Colonic mucosa (tissue), 4 donors: Measurements from ENCODE around the gene MIS18BP1. TPM values are rescaled to one million over a fixed set of nuclear protein-coding genes. Genes with fewer than 3 reads are reported as not detected.

Experiments used
- DNase-seq: peaks from one replicate; pipeline ENCODE4 v3.0.0-alpha.2; 2020
- H3K27ac ChIP-seq: fragments of 200-600 bp; one replicate; pipeline ENCODE4 v1.8.0; 2021
- H3K27me3 ChIP-seq: fragments of 200-600 bp; one replicate; pipeline ENCODE4 v1.8.0; 2021
- H3K36me3 ChIP-seq: fragments of 200-600 bp; one replicate; pipeline ENCODE4 v1.8.0; 2021
- H3K4me1 ChIP-seq: fragments of 200-600 bp; one replicate; pipeline ENCODE4 v1.8.0; 2021; ENCODE audit warnings: mild to moderate bottlenecking
- H3K4me3 ChIP-seq: fragments of 200-600 bp; one replicate; pipeline ENCODE4 v1.8.0; 2021
- H3K9ac ChIP-seq, 2 donors: one replicate each; pipeline ENCODE4 v1.7.0; 2013; ENCODE audit warnings: control low read depth in 2 of 2, low read depth in 2 of 2, low read length in 2 of 2
- H3K9me3 ChIP-seq: fragments of 200-600 bp; one replicate; pipeline ENCODE4 v1.8.0; 2021
- CTCF ChIP-seq: fragments of 200-600 bp; IDR thresholded peaks from one replicate; pipeline ENCODE4 v1.8.0; 2022; ENCODE audit warnings: antibody characterized with exemption, mild to moderate bottlenecking
- intact Hi-C: fragments of 100-400 bp; cut with DNase I; formaldehyde crosslinking; loops from one replicate; pipeline ENCODE4 v1.14.1; 2022
- total RNA-seq, 2 donors: library from RNA; stranded (reverse); fragmentation: NEBNext Ultra II Directional in 1 of 2; extraction: Animal tissue kit (Norgen Biotek cat#: 25700) in 1 of 2; gene quantifications; one replicate each; pipeline ENCODE4 v1.2.1, GENCODE V29; 2021
- donor health status: healthy.
- donor health status: DM: no; HTN: no; CAD: no.
- donor health status: DM: no; HTN: no; CAD: no.

Gene MIS18BP1
- total RNA-seq, 2 donors from 2014 or later: 18.8 to 30.0 TPM

DNA sequence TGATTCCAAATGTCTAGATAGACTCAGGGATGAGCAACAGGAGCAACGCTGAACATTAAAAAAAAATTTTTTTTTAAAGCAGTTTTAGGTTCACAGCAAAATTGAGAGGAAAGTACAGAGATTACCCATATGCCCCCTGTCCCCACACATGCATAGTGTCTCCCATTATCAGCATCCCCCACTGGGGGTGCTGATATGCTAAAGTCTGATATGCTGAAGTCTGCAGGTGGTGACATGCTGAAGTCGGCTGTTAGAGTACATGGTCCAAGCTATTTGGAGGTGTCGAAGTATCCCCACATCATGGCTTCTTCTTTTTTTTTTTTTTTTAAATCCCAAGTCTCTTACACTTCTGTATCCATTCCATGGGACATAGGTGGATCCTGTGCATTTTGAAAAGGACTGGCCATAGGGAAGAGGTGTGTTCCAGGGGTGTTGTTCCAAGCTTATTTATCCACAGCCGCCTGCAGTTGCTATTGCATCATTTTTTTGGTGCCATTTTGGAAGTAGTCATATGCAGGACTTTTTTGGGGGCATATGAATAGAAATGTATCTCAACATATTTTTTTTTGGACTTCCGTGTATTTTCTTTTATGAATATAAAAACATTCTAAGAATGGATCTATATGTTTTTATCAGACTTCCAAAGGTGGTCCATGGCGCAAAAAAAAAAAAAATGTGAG is 19.0 kb upstream of the MIS18BP1 start:
- no peak for TF ChIP-seq CTCF
- H3K36me3 ChIP-seq: no peaks in the 10 kb centered on the region
- no peak overlapping the region for H3K9ac ChIP-seq
- no peaks in the 10 kb centered on the region for H3K27me3 ChIP-seq
- DNase-seq: no peak
- H3K9me3 ChIP-seq: no peaks in the 10 kb centered on the region
- intact Hi-C loops: loop anchor here (2.0 kb wide), 1 partner anchor 359 kb away; no protein-coding TSS in a partner anchor
- H3K4me1 ChIP-seq: no peaks in the 10 kb centered on the region
- H3K4me3 ChIP-seq: no peak overlapping the region
- no peak overlapping the region for H3K27ac ChIP-seq

DNA sequence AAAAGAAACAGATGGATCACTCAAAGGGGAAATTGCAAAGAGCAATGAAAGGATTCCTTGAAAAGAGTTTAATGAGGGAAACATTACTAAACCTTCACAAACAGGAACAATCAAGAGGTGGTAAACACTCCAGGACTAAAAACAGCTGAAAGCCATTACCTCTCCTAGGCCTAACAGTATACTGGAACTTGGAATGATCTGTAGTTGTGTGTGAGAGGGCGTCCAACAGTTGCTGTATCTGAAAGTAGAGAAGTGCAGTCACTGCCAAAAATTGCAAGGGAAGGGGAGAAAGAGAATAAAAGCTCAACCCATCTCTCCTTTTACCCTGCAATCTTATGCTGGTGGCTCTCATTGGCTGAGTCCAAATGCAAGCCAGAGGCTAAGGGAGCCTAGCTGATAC is 17.0 kb upstream of the MIS18BP1 start:
- intact Hi-C loops: loop anchor here (2.0 kb wide), 1 partner anchor 357 kb away; no protein-coding TSS in a partner anchor

GRCh38 chr14:45267071-45267470 is 14.1 kb upstream of the MIS18BP1 start:
- no peak overlapping the region for H3K4me3 ChIP-seq
- H3K36me3 ChIP-seq: no peaks in the 10 kb centered on the region
- intact Hi-C loops: no loop called here

More for the DNA sequence above, 17.0 kb upstream of the MIS18BP1 start:
- Histone ChIP-seq H3K36me3 (no peaks in the 10 kb centered on the region), H3K9ac (no peak overlapping the region), H3K27ac (no peak overlapping the region), H3K9me3 (no peaks in the 10 kb centered on the region), H3K27me3 (no peaks in the 10 kb centered on the region), H3K4me3 (no peak overlapping the region), H3K4me1 (no peaks in the 10 kb centered on the region)
- no peak for TF ChIP-seq CTCF
- no peak for DNase-seq

GRCh38 chr14:45262637-45263036 is 9.6 kb upstream of the MIS18BP1 start:
- TF ChIP-seq CTCF: no peak
- intact Hi-C loops: no loop called here
- H3K27me3 ChIP-seq: no peaks in the 10 kb centered on the region

More at GRCh38 chr14:45267071-45267470, 14.1 kb upstream of the MIS18BP1 start:
- Histone ChIP-seq H3K27me3 (no peaks in the 10 kb centered on the region), H3K27ac (no peak overlapping the region), H3K4me1 (no peaks in the 10 kb centered on the region), H3K9ac (no peak overlapping the region), H3K9me3 (no peaks in the 10 kb centered on the region)
- no peak for DNase-seq
- no peak for TF ChIP-seq CTCF

DNA sequence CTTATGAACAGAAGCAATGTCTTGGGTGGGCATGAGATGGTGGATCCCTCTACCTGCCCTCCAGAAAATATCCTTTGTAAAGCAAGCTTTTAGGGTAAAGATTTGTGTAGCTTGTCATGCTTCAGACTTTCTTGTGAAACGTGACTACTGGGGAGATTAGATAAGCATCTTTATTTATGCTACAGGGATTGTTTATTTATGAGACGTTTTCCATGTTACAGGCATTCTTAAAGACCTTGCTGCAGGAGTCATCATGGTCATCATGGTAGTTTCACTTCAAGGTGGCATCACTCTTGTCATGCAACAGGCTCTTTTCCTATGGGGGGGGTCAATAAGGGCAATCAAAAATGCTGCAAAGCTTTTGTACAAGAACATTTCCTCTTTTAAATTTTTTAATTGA is 8.2 kb upstream of the MIS18BP1 start:
- no peak for DNase-seq
- Histone ChIP-seq H3K9me3 (no peaks in the 10 kb centered on the region), H3K9ac (no peak overlapping the region), H3K4me1 (no peaks in the 10 kb centered on the region), H3K27me3 (no peaks in the 10 kb centered on the region), H3K36me3 (no peaks in the 10 kb centered on the region), H3K4me3 (no peak overlapping the region), H3K27ac (no peak overlapping the region)
- TF ChIP-seq CTCF: no peak
- intact Hi-C loops: no loop called here

More at GRCh38 chr14:45262637-45263036, 9.6 kb upstream of the MIS18BP1 start:
- Histone ChIP-seq H3K9ac (no peak overlapping the region), H3K27ac (no peak overlapping the region), H3K9me3 (no peaks in the 10 kb centered on the region), H3K36me3 (no peaks in the 10 kb centered on the region), H3K4me3 (no peak overlapping the region), H3K4me1 (no peaks in the 10 kb centered on the region)
- no peak for DNase-seq
